ENCODE results near the gene MEST.

DNA sequence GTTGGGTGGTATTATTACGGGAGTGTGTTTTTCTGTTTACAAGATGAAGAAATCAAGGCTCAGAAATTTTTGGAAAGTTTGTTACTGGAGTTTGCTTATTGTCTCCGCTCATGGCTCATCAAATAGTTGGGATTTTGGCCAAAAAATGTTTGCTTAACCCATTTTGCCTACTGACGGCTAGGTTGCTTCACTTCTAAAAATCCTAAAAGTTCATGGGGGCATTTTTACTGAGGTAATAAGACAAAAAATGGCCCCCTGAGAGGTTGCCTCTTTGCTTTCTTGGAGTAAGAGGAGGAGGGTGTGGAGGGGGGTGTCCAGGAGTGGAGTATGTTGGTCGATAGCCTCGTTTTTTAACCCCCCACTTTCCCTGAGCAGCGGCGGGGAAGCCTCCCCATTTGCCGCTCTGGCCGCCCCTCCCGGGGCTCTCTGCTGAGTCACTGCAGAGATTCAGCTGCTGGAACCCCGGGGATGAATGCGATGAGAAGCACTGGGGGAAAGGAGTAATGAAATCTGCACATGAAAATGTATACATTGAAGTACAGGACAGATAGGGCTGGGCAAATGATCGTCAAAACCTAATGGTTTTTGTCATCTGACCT is 1.5 kb downstream of the MEST start:
- TF ChIP-seq, protein P1, sequence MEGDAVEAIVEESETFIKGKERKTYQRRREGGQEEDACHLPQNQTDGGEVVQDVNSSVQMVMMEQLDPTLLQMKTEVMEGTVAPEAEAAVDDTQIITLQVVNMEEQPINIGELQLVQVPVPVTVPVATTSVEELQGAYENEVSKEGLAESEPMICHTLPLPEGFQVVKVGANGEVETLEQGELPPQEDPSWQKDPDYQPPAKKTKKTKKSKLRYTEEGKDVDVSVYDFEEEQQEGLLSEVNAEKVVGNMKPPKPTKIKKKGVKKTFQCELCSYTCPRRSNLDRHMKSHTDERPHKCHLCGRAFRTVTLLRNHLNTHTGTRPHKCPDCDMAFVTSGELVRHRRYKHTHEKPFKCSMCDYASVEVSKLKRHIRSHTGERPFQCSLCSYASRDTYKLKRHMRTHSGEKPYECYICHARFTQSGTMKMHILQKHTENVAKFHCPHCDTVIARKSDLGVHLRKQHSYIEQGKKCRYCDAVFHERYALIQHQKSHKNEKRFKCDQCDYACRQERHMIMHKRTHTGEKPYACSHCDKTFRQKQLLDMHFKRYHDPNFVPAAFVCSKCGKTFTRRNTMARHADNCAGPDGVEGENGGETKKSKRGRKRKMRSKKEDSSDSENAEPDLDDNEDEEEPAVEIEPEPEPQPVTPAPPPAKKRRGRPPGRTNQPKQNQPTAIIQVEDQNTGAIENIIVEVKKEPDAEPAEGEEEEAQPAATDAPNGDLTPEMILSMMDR (IDR thresholded peaks at IDR 0.05) = no peak
- TF ChIP-seq JUND (IDR thresholded peaks at IDR 0.05) (no peak), POLR2AphosphoS5 (IDR thresholded peaks at IDR 0.05; ENCODE audit: low read depth, low read length) (no peak), MXI1 (IDR thresholded peaks at IDR 0.05; ENCODE audit: low read depth, low read length) (no peak), RCOR1 (IDR thresholded peaks at IDR 0.05; ENCODE audit: low read length) (no peak), YY1 (IDR thresholded peaks at IDR 0.05; ENCODE audit: low read depth) (no peak), TAF1 (IDR thresholded peaks at IDR 0.05; ENCODE audit: borderline replicate concordance, low read depth, low read length) (no peak)

Measured in SK-N-SH (cell line).